PC-9 (cell line): ENCODE results near the gene RUNX1. TPM values are rescaled to one million over a fixed set of nuclear protein-coding genes. Genes with fewer than 3 reads are reported as not detected.

Experiments
- BruUV-seq: library from RNA; stranded (reverse); fragments of 400-500 nt; replicated peaks from 2 replicates; lab custom pipeline; 2021; lab: Mats Ljungman, UMichigan
- CTCF ChIA-PET: fragments of 300-600 bp; sonication (Branson Sonifier 250); formaldehyde crosslinking; loops from one replicate; lab custom pipeline; 2022; ENCODE audit warnings: antibody characterized with exemption; lab: Charles Lee
- POLR2A ChIA-PET: fragments of 300-600 bp; sonication (Branson Sonifier 250); formaldehyde crosslinking; loops from one replicate; lab custom pipeline; 2022; ENCODE audit warnings: antibody characterized with exemption; ENCODE audit not compliant: unreplicated experiment; lab: Charles Lee
- DNase-seq, 2 experiments: peaks; one replicate each; pipeline versions ENCODE4 v3.0.0 to v3.0.0-alpha.2; 2015 to 2022; ENCODE audit warnings: mixed read lengths in 1 of 2
- H2AFZ ChIP-seq: fragments of 200-600 bp; sonication (generic); 2 replicates; pipeline ENCODE4 v1.8.1; 2017; ENCODE audit warnings: antibody characterized with exemption
- H3F3A ChIP-seq: fragments of 200-600 bp; sonication (generic); 2 replicates; pipeline ENCODE4 v1.8.1; 2017; ENCODE audit warnings: antibody characterized with exemption, mild to moderate bottlenecking, low read depth; ENCODE audit not compliant: insufficient read depth
- H3K27ac ChIP-seq: fragments of 200-600 bp; sonication (generic); 2 replicates; pipeline ENCODE4 v1.6.1; 2016; ENCODE audit warnings: mixed run types
- H3K27me3 ChIP-seq: fragments of 200-600 bp; sonication (generic); 2 replicates; pipeline ENCODE4 v1.6.1; 2016; ENCODE audit warnings: low read depth, mixed run types; ENCODE audit not compliant: insufficient read depth
- H3K36me3 ChIP-seq: fragments of 200-600 bp; sonication (generic); 2 replicates; pipeline ENCODE4 v1.6.1; 2016; ENCODE audit warnings: low read depth, mixed run types
- H3K4me1 ChIP-seq: fragments of 200-600 bp; sonication (generic); replicated peaks from 2 replicates; pipeline ENCODE4 v1.6.1; 2016; ENCODE audit warnings: mixed run types; ENCODE audit not compliant: insufficient read depth
- H3K4me2 ChIP-seq: fragments of 200-600 bp; sonication (generic); 2 replicates; pipeline ENCODE4 v1.6.1; 2017; ENCODE audit warnings: mixed run types
- H3K4me3 ChIP-seq: fragments of 200-600 bp; sonication (generic); 2 replicates; pipeline ENCODE4 v1.6.1; 2016; ENCODE audit warnings: mixed run types
- H3K79me2 ChIP-seq: fragments of 200-600 bp; sonication (generic); 2 replicates; pipeline ENCODE4 v1.6.1; 2017; ENCODE audit warnings: low read depth, mixed run types
- H3K9me2 ChIP-seq: fragments of 200-600 bp; sonication (generic); 2 replicates; pipeline ENCODE4 v1.8.1; 2017; ENCODE audit warnings: mild to moderate bottlenecking; ENCODE audit not compliant: insufficient read depth
- H3K9me3 ChIP-seq: fragments of 200-600 bp; sonication (generic); 2 replicates; pipeline ENCODE4 v1.8.1; 2016; ENCODE audit warnings: low read depth; ENCODE audit not compliant: insufficient read depth
- H4K20me1 ChIP-seq: fragments of 200-600 bp; sonication (generic); 2 replicates; pipeline ENCODE4 v1.8.1; 2017; ENCODE audit not compliant: insufficient read depth
- CTCF ChIP-seq: fragments of 200-600 bp; sonication (generic); conservative IDR thresholded peaks from 2 replicates; pipeline ENCODE4 v1.6.1; 2017; ENCODE audit warnings: mixed run types, antibody characterized with exemption, mild to moderate bottlenecking, moderate library complexity
- EZH2 ChIP-seq: fragments of 200-600 bp; sonication (generic); IDR thresholded peaks from 2 replicates; pipeline ENCODE4 v1.8.0; 2017; ENCODE audit warnings: antibody characterized with exemption, low read depth
- intact Hi-C: fragments of 100-400 bp; cut with micrococcal nuclease; formaldehyde crosslinking; loops from one replicate; pipeline ENCODE4 v1.10.0; 2022; ENCODE audit not compliant: unreplicated experiment
- total RNA-seq: library from RNA; stranded (reverse); gene quantifications from 2 replicates; pipeline ENCODE4 v1.2.3, GENCODE V29; 2021

RUNX1 gene
- total RNA-seq, 1 experiment from 2014 or later: 58.5 TPM

GRCh38 chr21:35051287-35051818, 2.3 kb upstream of the RUNX1 start:
- intact Hi-C loops: loop anchor here (1.0 to 2.0 kb wide), 5 partner anchors 87 to 788 kb away; no protein-coding TSS in a partner anchor
- no peaks in the 10 kb centered on the region for H3K27me3 ChIP-seq
- DNase-seq: peak; percentile 86 to 95
- TF ChIP-seq CTCF (peak; percentile 71), EZH2 (no peak)
- BruUV-seq: no TSS peak
- H2AFZ ChIP-seq: no peak overlapping the region
- no peaks in the 10 kb centered on the region for H4K20me1 ChIP-seq
- H3K4me3 ChIP-seq: peak overlapping the region; percentile 17; the same call in 1 of the 2 replicates
- ChIA-PET POLR2A (interaction anchor here (0.5 to 0.7 kb wide), 4 partner anchors 163 to 898 kb away, joined by 3 to 6 read pairs (median 4); no protein-coding TSS in a partner anchor), CTCF (interaction anchor here (0.5 to 1.3 kb wide), 3 partner anchors 99 to 460 kb away, joined by 4 to 6 read pairs (median 6); no protein-coding TSS in a partner anchor)
- peaks cover 39% of the 10 kb centered on the region for H3K79me2 ChIP-seq
- no peaks in the 10 kb centered on the region; the same call in 1 of the 2 replicates for H3K9me3 ChIP-seq
- H3K9me2 ChIP-seq: no peaks in the 10 kb centered on the region
- peak overlapping the region; percentile 95 for H3K4me2 ChIP-seq
- H3K4me1 ChIP-seq: peaks cover 40% of the 10 kb centered on the region
- peaks cover 48% of the 10 kb centered on the region for H3F3A ChIP-seq
- peak overlapping the region; percentile 99 for H3K27ac ChIP-seq
- H3K36me3 ChIP-seq: peaks cover 5% of the 10 kb centered on the region; the same call in 1 of the 2 replicates

- Histone ChIP-seq H3K9me2 (no peaks in the 10 kb centered on the region), H2AFZ (no peak overlapping the region), H3K36me3 (peaks cover 12% of the 10 kb centered on the region), H3K4me2 (peak overlapping the region; percentile 95), H3K9me3 (no peaks in the 10 kb centered on the region; the same call in 1 of the 2 replicates), H3K4me3 (peak overlapping the region; percentile 17; the same call in 1 of the 2 replicates), H3K4me1 (peaks cover 48% of the 10 kb centered on the region), H3K27ac (peak overlapping the region; percentile 99), H3F3A (peaks cover 50% of the 10 kb centered on the region), H3K79me2 (peaks cover 47% of the 10 kb centered on the region), H3K27me3 (no peaks in the 10 kb centered on the region), H4K20me1 (no peaks in the 10 kb centered on the region)
- intact Hi-C loops: loop anchor here (1.0 to 2.0 kb wide), 5 partner anchors 88 to 789 kb away; no protein-coding TSS in a partner anchor
- TF ChIP-seq CTCF (no peak), EZH2 (no peak)
- CTCF ChIA-PET: interaction anchor here (0.5 to 1.3 kb wide), 3 partner anchors 88 to 461 kb away, joined by 4 to 6 read pairs (median 6); no protein-coding TSS in a partner anchor
- no TSS peak for BruUV-seq
- DNase-seq: peak in 1 of 2 experiments; percentile 46
- POLR2A ChIA-PET: interaction anchor here (0.7 kb wide), 1 partner anchor 162 kb away, joined by 3 read pairs; no protein-coding TSS in a partner anchor
Measured at GRCh38 chr21:35050348-35051286, 1.5 kb upstream of the RUNX1 start.

GRCh38 chr21:35048183-35048601, 910 bp downstream of the RUNX1 start:
- ChIA-PET CTCF (interaction anchor here (0.6 kb wide), 1 partner anchor 359 kb away, joined by 3 read pairs; no protein-coding TSS in a partner anchor), POLR2A (interaction anchor here (0.5 to 0.7 kb wide), 6 partner anchors 158 to 1370 kb away, joined by 3 to 20 read pairs (median 6); no protein-coding TSS in a partner anchor)
- peaks cover 71% of the 10 kb centered on the region for H3K79me2 ChIP-seq
- H3F3A ChIP-seq: peaks cover 50% of the 10 kb centered on the region
- peak overlapping the region; percentile 99 for H3K27ac ChIP-seq
- H3K9me3 ChIP-seq: no peaks in the 10 kb centered on the region
- H4K20me1 ChIP-seq: no peaks in the 10 kb centered on the region
- H3K4me2 ChIP-seq: peak overlapping the region; percentile 95
- intact Hi-C loops: loop anchor here (1.0 to 5.0 kb wide), 2 partner anchors 81 to 352 kb away; no protein-coding TSS in a partner anchor
- DNase-seq: peak in 1 of 2 experiments; percentile 40
- TSS peak; percentile 80 for BruUV-seq
- peak overlapping the region; percentile 70 for H3K4me3 ChIP-seq
- H3K4me1 ChIP-seq: peaks cover 63% of the 10 kb centered on the region
- no peak overlapping the region for H2AFZ ChIP-seq
- H3K9me2 ChIP-seq: no peaks in the 10 kb centered on the region
- TF ChIP-seq EZH2 (no peak), CTCF (no peak)
- H3K36me3 ChIP-seq: peaks cover 35% of the 10 kb centered on the region
- no peaks in the 10 kb centered on the region for H3K27me3 ChIP-seq
